ENCODE results near the gene NDUFS4. TPM values are rescaled to one million over a fixed set of nuclear protein-coding genes. Genes with fewer than 3 reads are reported as not detected.
A peak's percentile ranks its signal among the peaks of the same experiment; 100 is the strongest.

Gene NDUFS4
- total RNA-seq, 1 experiment from 2014 or later, result 72.6 TPM

DNA sequence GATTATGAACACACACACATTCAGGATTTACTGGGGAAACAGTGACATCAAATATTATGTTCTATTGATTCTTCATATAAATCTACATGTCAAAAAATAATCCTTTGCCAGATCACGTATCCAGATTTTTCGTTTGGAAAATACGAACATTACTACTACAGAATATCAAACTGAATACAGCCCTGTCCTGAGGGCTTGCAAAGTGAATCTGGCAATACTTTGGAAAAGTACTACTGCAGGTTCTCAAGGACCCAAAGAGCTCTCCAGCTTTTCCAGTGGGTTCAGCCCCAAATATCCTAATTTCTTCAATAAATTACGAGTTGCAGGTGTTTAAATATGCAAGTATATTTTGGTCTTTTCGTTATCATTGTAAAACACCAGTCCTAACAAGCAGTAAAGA, 411 bp upstream of the NDUFS4 start:
- no peak overlapping the region for H3K27ac ChIP-seq (ENCODE audit: low read length)
- intact Hi-C loops (cut with micrococcal nuclease), result loop anchor here (5.0 to 10.0 kb wide), 2 partner anchors 42 to 75 kb away; partner anchors contain the start of gene FST

GRCh38 chr5:53568401-53568800, 8.0 kb downstream of the NDUFS4 start:
- intact Hi-C loops (cut with micrococcal nuclease), result loop anchor here (10.0 kb wide), 1 partner anchor 84 kb away; the partner anchor contains the start of gene FST
- H3K9ac ChIP-seq (ENCODE audit: low read length), result no peak overlapping the region
- POLR2A ChIA-PET (ENCODE audit: unreplicated experiment), result no interaction called here

More for the DNA sequence above, 411 bp upstream of the NDUFS4 start:
- POLR2A ChIA-PET (ENCODE audit: unreplicated experiment), result interaction anchor here (0.6 kb wide), 1 partner anchor 225 kb away, joined by 10 read pairs; no protein-coding TSS in a partner anchor
- Histone ChIP-seq H3K4me2 (ENCODE audit: low read length) (peak overlapping the region; percentile 88), H3K9ac (ENCODE audit: low read length) (peak overlapping the region; percentile 87), H3K9me2 (replicated peaks; ENCODE audit: low read length) (no peaks in the 10 kb centered on the region), H3K4me1 (ENCODE audit: insufficient read depth, low read length) (0 out of 2 replicates have a peak, but pooled peaks cover 10% of the 10 kb centered on the region), H3K36me3 (ENCODE audit: low read depth, low read length) (no peaks in the 10 kb centered on the region), H3K9me3 (ENCODE audit: low read length) (no peaks in the 10 kb centered on the region), H3F3A (ENCODE audit: low read length, unreplicated experiment) (no peaks in the 10 kb centered on the region), H3K79me2 (ENCODE audit: low read length) (peaks cover 45% of the 10 kb centered on the region), H2AFZ (ENCODE audit: low read length) (peak overlapping the region; percentile 86), H4K20me1 (ENCODE audit: low read length) (no peaks in the 10 kb centered on the region), H3K27me3 (ENCODE audit: low read length) (no peaks in the 10 kb centered on the region), H3K4me3 (ENCODE audit: low read length) (peak overlapping the region; percentile 85)
- DNase-seq (peak; percentile 4), ATAC-seq (peak; percentile 30; the same call in 1 of the 2 replicates)
- CTCF ChIA-PET, result no interaction called here
- no TSS peak for BruUV-seq (replicated peaks)
- TF ChIP-seq EZH2phosphoT487 (IDR thresholded peaks at IDR 0.05; ENCODE audit: borderline replicate concordance, low read length) (no peak), EZH2 (IDR thresholded peaks at IDR 0.05; ENCODE audit: low read length, unreplicated experiment) (no peak), CTCF (conservative IDR thresholded peaks at IDR 0.05; ENCODE audit: low read depth, low read length) (no peak)

More at GRCh38 chr5:53568401-53568800, 8.0 kb downstream of the NDUFS4 start:
- TF ChIP-seq CTCF (conservative IDR thresholded peaks at IDR 0.05; ENCODE audit: low read depth, low read length), result no peak
- TF ChIP-seq EZH2phosphoT487 (IDR thresholded peaks at IDR 0.05; ENCODE audit: borderline replicate concordance, low read length), result no peak
- no peak for TF ChIP-seq EZH2 (IDR thresholded peaks at IDR 0.05; ENCODE audit: low read length, unreplicated experiment)
- no peak for ATAC-seq
- CTCF ChIA-PET, result no interaction called here
- Histone ChIP-seq H3K4me2 (ENCODE audit: low read length) (no peak overlapping the region), H3K4me3 (ENCODE audit: low read length) (no peak overlapping the region), H3K27me3 (ENCODE audit: low read length) (no peaks in the 10 kb centered on the region), H2AFZ (ENCODE audit: low read length) (no peak overlapping the region), H3K9me2 (replicated peaks; ENCODE audit: low read length) (no peaks in the 10 kb centered on the region), H3K79me2 (ENCODE audit: low read length) (peaks cover 92% of the 10 kb centered on the region), H3K27ac (ENCODE audit: low read length) (no peak overlapping the region), H3K4me1 (ENCODE audit: insufficient read depth, low read length) (peaks cover 8% of the 10 kb centered on the region; the same call in 1 of the 2 replicates), H3K36me3 (ENCODE audit: low read depth, low read length) (no peaks in the 10 kb centered on the region), H3F3A (ENCODE audit: low read length, unreplicated experiment) (no peaks in the 10 kb centered on the region), H3K9me3 (ENCODE audit: low read length) (no peaks in the 10 kb centered on the region), H4K20me1 (ENCODE audit: low read length) (no peaks in the 10 kb centered on the region)
- no peak for DNase-seq
- no TSS peak for BruUV-seq (replicated peaks)

Data from PC-3 (cell line).